ENCODE results near the gene RTL5.

DNA sequence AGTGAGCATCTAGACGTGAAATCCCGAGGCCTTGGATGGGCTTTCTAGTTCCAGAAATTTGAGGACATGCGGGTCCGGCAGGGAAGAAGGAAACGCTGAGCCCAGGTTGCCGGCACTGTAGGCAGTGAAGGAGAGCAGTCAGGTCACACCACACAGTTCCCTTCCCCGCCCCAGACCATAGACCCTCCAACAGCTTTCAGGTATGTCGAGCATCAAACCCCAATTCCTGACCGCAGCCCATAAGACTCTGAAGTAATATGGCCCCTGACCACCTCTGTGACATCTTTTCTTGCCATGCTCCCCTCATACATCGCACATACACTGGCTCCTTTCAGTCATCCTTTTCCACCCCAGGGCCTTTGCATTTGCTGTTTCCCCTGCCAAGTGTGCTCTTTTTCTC, 23.0 kb downstream of the RTL5 start:
- TF ChIP-seq, protein P1, sequence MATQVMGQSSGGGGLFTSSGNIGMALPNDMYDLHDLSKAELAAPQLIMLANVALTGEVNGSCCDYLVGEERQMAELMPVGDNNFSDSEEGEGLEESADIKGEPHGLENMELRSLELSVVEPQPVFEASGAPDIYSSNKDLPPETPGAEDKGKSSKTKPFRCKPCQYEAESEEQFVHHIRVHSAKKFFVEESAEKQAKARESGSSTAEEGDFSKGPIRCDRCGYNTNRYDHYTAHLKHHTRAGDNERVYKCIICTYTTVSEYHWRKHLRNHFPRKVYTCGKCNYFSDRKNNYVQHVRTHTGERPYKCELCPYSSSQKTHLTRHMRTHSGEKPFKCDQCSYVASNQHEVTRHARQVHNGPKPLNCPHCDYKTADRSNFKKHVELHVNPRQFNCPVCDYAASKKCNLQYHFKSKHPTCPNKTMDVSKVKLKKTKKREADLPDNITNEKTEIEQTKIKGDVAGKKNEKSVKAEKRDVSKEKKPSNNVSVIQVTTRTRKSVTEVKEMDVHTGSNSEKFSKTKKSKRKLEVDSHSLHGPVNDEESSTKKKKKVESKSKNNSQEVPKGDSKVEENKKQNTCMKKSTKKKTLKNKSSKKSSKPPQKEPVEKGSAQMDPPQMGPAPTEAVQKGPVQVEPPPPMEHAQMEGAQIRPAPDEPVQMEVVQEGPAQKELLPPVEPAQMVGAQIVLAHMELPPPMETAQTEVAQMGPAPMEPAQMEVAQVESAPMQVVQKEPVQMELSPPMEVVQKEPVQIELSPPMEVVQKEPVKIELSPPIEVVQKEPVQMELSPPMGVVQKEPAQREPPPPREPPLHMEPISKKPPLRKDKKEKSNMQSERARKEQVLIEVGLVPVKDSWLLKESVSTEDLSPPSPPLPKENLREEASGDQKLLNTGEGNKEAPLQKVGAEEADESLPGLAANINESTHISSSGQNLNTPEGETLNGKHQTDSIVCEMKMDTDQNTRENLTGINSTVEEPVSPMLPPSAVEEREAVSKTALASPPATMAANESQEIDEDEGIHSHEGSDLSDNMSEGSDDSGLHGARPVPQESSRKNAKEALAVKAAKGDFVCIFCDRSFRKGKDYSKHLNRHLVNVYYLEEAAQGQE (IDR thresholded peaks at IDR 0.05; ENCODE audit: borderline replicate concordance): no peak
- TF ChIP-seq POLR2AphosphoS5 (IDR thresholded peaks at IDR 0.05) (no peak), EP300 (conservative IDR thresholded peaks at IDR 0.05; ENCODE audit: poor library complexity, severe bottlenecking) (no peak)
- TF ChIP-seq, protein P2, sequence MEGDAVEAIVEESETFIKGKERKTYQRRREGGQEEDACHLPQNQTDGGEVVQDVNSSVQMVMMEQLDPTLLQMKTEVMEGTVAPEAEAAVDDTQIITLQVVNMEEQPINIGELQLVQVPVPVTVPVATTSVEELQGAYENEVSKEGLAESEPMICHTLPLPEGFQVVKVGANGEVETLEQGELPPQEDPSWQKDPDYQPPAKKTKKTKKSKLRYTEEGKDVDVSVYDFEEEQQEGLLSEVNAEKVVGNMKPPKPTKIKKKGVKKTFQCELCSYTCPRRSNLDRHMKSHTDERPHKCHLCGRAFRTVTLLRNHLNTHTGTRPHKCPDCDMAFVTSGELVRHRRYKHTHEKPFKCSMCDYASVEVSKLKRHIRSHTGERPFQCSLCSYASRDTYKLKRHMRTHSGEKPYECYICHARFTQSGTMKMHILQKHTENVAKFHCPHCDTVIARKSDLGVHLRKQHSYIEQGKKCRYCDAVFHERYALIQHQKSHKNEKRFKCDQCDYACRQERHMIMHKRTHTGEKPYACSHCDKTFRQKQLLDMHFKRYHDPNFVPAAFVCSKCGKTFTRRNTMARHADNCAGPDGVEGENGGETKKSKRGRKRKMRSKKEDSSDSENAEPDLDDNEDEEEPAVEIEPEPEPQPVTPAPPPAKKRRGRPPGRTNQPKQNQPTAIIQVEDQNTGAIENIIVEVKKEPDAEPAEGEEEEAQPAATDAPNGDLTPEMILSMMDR (IDR thresholded peaks at IDR 0.05; ENCODE audit: poor library complexity, severe bottlenecking): no peak
